ENCODE data around the gene CDKN1C. TPM values are rescaled to one million over a fixed set of nuclear protein-coding genes. Genes with fewer than 3 reads are reported as not detected.
"Not testable (repeated sequence)": the region's sequence is repeated elsewhere in the genome, so short reads cannot be mapped to it uniquely, and the experiment has no call there.

CDKN1C gene
- total RNA-seq, 4 donors from 2014 or later, result 4.1 to 54.6 (median 20.8) TPM

- intact Hi-C loops (cut with DNase I), result no loop called here
- Histone ChIP-seq H3K4me1 (peaks cover 25 to 58% (median 25%) of the 10 kb centered on the region in 3 donors), H3K27me3 (peaks cover 0 to 24% (median 2%) of the 10 kb centered on the region in 4 donors), H3K36me3 (peaks cover 0 to 15% (median 0%) of the 10 kb centered on the region in 3 donors), H3K4me3 (peak overlapping the region in 2 of 4 donors; percentile 15 to 43), H3K27ac (no peak overlapping the region), H3K9me3 (no peaks in the 10 kb centered on the region)
- no CpG with 5 or more reads among the region's 78 CpGs for WGBS, 2 donors
- TF ChIP-seq, protein P1, sequence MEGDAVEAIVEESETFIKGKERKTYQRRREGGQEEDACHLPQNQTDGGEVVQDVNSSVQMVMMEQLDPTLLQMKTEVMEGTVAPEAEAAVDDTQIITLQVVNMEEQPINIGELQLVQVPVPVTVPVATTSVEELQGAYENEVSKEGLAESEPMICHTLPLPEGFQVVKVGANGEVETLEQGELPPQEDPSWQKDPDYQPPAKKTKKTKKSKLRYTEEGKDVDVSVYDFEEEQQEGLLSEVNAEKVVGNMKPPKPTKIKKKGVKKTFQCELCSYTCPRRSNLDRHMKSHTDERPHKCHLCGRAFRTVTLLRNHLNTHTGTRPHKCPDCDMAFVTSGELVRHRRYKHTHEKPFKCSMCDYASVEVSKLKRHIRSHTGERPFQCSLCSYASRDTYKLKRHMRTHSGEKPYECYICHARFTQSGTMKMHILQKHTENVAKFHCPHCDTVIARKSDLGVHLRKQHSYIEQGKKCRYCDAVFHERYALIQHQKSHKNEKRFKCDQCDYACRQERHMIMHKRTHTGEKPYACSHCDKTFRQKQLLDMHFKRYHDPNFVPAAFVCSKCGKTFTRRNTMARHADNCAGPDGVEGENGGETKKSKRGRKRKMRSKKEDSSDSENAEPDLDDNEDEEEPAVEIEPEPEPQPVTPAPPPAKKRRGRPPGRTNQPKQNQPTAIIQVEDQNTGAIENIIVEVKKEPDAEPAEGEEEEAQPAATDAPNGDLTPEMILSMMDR (IDR thresholded peaks at IDR 0.05), result no peak
- no peak for TF ChIP-seq POLR2A (IDR thresholded peaks at IDR 0.05)
- no peak for DNase-seq
Observed at GRCh38 chr11:2909133-2909902, 23.7 kb upstream of the CDKN1C start.

DNA sequence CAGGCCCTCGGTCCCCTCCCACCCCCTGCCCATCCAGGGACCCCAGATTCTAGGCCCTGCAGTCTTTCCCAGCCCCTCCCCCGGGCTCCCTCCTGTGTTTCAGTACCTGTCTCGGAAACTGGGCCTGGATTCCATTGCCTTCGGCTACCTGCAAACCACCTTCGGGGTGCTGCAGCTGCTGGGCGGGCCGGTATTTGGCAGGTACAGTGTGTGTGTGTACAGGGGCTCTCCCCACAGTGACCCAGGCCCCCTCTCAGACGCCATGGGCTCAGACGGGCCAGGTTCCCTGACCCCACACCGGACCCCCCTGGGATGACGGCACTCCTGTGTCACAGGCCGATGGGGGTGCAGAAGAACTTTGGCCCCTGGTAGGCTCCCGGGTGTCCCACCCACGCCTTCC, 22.6 kb upstream of the CDKN1C start:
- Histone ChIP-seq H3K27me3 (peaks cover 0 to 24% (median 2%) of the 10 kb centered on the region in 4 donors), H3K4me3 (no peak overlapping the region), H3K4me1 (peaks cover 15 to 58% (median 30%) of the 10 kb centered on the region in 3 donors), H3K36me3 (peaks cover 0 to 15% (median 0%) of the 10 kb centered on the region in 3 donors), H3K9me3 (no peaks in the 10 kb centered on the region), H3K27ac (no peak overlapping the region)
- DNase-seq, result no peak
- intact Hi-C loops (cut with DNase I), result no loop called here
- 100% methylated on average over 3 of the region's 14 CpGs; no CpG with 5 or more reads in 1 of the 2 donors for WGBS, 2 donors
- TF ChIP-seq POLR2A (IDR thresholded peaks at IDR 0.05), result no peak
- TF ChIP-seq, protein P1 (IDR thresholded peaks at IDR 0.05), result no peak

GRCh38 chr11:2905299-2905698, 19.7 kb upstream of the CDKN1C start:
- H3K27ac ChIP-seq; H3K9me3 ChIP-seq; H3K4me3 ChIP-seq; DNase-seq; intact Hi-C loops (cut with DNase I): not testable (repeated sequence)
- Histone ChIP-seq H3K27me3 (peaks cover 0 to 24% (median 2%) of the 10 kb centered on the region in 4 donors), H3K36me3 (peaks cover 0 to 15% (median 0%) of the 10 kb centered on the region in 3 donors), H3K4me1 (peaks cover 19 to 61% (median 31%) of the 10 kb centered on the region in 3 donors)
- WGBS, 2 donors, result 84 to 93% methylated on average over 7 of the region's 7 CpGs

DNA sequence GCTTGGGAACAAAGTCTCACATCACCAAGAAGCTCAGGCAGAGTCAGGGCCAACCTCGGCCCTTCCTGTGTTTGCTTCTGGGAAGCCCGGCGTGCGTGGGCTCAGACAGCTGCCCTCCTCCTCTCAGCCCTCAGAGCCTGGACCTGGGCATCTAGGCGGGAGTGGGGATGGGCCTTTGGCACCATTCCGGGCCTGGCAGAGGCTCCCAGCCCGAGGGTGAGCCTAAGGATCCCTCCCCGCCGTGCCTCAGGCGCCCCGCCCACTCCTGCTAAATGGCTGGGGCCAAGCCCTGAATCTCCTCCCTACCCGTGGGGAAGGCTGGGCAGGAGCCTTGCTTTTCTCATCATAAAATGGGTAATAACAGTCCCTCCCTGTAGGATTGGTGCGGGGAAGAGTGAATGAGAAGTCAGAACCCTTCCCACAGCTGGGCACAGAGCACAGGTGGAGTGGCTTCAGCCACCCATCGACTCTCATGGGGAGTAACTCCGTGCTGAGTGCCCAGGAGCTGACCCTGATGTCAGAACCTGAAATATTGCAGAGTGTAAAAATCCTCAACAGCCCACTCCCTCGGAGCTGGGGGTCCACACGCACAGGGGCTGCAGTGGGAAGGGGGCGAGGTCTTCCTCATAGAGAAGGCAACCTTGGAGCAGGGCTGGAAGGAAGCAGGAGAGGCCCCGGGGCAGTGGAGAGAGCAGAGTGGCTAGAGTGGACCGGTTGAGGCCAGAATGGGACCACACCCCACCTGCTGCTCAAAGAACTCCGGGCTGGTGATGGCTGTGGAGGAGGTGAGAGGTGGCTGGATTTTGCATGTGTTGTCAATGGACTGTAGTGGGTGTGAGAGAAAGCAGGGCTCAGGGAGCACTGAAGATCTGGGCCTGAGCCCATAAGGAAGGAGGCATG, 18.8 kb upstream of the CDKN1C start:
- DNase-seq, result no peak
- Histone ChIP-seq H3K36me3 (peaks cover 0 to 15% (median 0%) of the 10 kb centered on the region in 3 donors), H3K9me3 (no peaks in the 10 kb centered on the region), H3K27ac (peak overlapping the region in 3 of 4 donors; percentile 11 to 95 (median 88)), H3K27me3 (peaks cover 0 to 19% (median 2%) of the 10 kb centered on the region in 4 donors), H3K4me3 (no peak overlapping the region), H3K4me1 (peaks cover 28 to 65% (median 39%) of the 10 kb centered on the region in 3 donors)
- WGBS, 2 donors, result 62% methylated on average over 3 to 9 of the region's 21 CpGs
- peak in 1 of 4 donors; percentile 1 for TF ChIP-seq POLR2A (IDR thresholded peaks at IDR 0.05)
- TF ChIP-seq, protein P1 (IDR thresholded peaks at IDR 0.05), result peak in 1 of 6 experiments; percentile 3
- intact Hi-C loops (cut with DNase I), result no loop called here

DNA sequence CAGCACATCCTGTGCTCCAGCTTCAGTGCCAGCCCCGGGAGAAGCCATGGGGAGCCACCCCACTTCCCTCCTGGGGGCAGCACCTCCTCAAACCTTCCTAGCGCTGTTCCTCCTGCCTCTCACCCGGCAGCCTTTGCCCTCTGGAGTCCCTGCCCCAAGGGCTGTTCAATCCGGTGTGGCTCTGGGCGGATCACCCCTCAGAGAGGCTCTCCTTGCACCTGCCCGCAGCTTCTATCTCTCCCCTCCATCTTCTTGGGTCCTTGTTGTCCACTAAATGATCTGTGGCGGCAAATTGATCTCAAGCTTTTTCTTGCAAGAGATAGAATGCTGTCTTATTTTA, 18.1 kb upstream of the CDKN1C start:
- intact Hi-C loops (cut with DNase I), result no loop called here
- Histone ChIP-seq H3K4me3 (peak overlapping the region in 2 of 4 donors; percentile 77 to 88), H3K27me3 (peaks cover 0 to 11% (median 0%) of the 10 kb centered on the region in 4 donors), H3K9me3 (no peaks in the 10 kb centered on the region), H3K27ac (peak overlapping the region in 3 of 4 donors; percentile 88 to 95 (median 91)), H3K4me1 (peaks cover 34 to 65% (median 46%) of the 10 kb centered on the region in 3 donors), H3K36me3 (peaks cover 0 to 15% (median 0%) of the 10 kb centered on the region in 3 donors)
- DNase-seq, result no peak
- TF ChIP-seq POLR2A (IDR thresholded peaks at IDR 0.05), result no peak
- TF ChIP-seq, protein P1 (IDR thresholded peaks at IDR 0.05), result no peak
- 52 to 68% methylated on average over 4 to 7 of the region's 7 CpGs for WGBS, 2 donors
